NCI-H1417 treated with DMSO at 0.1 percent for 48 hours (cell line): ENCODE data around the gene DNAJC24.
A peak's percentile ranks its signal among the peaks of the same experiment; 100 is the strongest.

Experiments used
- DNase-seq: peaks from one replicate; lab custom pipeline; 2025; lab: John Stamatoyannopoulos, UW

The DNAJC24 gene

DNA sequence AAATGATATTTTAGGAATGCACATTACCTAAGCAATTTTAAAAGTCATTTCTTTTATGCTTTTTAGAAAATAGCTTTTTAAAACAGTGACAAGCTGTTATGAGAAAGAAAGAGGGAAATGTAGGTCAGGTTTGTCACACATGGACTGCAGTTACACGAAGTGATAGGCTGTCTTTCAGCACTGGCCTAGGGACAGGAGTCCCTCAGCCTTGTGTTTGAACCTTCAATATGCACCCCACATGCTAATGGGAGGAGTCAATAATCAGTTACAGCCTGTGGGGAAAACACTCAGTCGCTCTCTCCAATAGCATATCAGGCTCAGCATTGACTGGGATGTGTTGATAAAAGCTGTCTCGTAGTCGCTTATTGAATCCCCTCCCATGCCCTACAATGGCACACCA is 45.8 kb downstream of the DNAJC24 start:
- no peak for DNase-seq

DNA sequence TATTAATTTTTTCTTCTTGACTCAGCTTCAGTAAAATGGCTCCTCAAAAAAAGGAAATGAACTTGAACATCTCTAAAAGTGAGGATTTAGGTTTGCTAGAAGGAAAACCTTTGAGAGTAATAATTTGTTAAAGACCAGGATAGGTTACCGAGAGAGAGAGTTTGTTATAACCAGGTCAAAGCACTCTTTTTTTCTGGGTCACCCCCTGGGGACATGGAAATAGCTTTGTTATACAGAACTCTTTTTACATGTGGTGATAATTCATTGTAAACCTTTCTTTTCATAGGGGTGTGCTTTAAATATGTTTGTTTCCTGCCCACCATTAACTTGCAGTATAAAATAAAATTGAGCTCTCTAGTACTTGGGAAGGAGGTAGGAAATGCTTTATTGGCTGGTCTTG is 47.7 kb downstream of the DNAJC24 start:
- DNase-seq, result no peak

DNA sequence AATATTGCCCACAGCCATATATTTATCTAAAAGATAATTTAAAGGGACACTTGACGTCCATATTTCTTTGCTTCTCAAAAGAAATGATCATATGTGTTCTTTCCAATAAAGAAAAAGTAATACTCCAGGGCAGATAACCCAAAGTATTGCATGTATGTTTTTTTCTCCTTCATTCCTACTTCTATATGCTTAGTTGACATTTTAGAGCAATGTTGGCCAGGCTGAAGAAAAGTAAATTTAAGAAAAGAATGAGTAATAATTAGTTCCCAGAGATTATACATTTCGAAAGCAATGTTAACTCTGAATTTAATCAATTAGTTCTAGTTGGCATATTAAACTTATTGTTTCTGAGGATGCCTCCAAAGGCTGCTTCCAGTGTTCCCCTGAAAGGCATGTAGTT is 48.2 kb downstream of the DNAJC24 start:
- no peak for DNase-seq

DNA sequence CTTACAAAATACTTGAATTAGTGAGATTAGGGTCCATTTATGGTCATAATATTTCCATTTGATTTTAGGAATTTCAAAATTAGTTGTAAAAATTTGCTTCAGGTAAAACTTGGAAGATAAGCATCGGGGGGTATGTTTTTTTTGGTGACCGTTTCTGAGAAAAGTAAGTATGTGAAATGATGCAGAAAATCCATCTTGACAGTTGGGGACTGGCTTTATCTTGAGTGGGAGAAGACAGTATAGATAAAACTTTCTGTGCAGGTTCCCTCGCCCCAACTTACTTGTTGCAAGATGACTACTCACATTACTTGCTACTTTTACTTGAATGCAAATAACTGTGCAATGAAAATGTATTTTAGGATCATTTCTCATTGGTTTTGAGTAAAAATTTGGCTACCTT is 49.5 kb downstream of the DNAJC24 start:
- DNase-seq, result no peak

GRCh38 chr11:31419669-31420068 is 50.0 kb downstream of the DNAJC24 start:
- no peak for DNase-seq

DNA sequence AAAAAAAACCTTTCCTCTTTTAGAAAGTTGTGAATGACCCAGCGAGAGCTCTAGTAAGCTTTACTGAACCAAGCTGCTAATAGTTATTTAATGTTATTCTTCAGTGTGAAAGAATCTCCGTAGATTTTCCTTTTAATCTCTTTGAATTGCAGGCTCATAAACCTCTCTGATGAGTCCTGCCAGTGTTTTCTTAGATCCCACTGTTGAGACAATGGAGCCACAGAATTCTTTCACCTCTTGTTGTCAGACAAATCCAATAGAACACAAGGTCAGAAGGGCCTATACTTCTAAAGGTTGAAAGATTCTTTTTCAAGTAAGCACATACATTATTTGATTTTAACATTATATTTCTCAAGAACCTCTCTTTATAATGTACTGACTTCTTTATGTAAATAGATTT is 52.2 kb downstream of the DNAJC24 start:
- no peak for DNase-seq

- peak; percentile 63 for DNase-seq
Measured at GRCh38 chr11:31422703-31423102, 53.0 kb downstream of the DNAJC24 start.

DNA sequence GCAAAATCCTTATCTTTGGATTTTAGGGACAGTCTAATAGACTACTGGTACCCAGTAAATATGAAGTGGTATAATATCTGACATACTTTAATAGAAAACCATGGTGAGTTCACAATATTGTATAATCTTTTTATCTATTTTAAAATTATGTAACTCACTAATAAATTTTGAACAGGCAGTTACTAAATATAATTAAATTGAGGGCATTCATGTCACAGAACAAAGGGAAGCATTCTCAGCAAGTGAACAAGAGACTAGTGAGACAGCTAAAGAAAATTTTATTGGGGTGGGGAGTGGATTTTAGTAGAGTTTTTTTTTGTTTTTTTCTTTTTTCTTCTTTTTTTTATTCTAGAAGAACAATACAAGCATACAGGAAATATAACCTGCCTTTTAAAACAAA is 55.0 kb downstream of the DNAJC24 start:
- DNase-seq, result no peak

GRCh38 chr11:31433851-31434250 is 64.2 kb downstream of the DNAJC24 start:
- DNase-seq, result peak; percentile 51

GRCh38 chr11:31437742-31438435 is 68.2 kb downstream of the DNAJC24 start:
- no peak for DNase-seq

DNA sequence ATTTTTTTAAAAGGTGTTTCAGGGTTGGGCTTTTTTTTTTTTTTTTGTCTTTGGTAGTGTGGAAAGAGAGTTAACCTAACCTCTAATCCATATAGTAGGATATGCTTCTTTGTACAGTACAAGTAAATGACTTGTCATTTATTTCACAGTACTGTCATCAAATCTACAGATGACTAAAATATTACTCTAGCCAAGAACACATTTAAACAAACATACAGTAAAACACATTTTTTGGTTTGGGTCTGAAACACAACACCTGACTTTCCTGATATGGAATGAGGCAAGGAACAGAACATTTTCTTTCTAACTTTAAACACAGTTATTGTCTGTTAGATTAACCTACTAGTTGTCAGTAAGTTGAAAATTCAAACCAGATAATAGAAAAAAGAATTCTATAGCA is 71.6 kb downstream of the DNAJC24 start:
- DNase-seq, result no peak

GRCh38 chr11:31442086-31442485 is 72.4 kb downstream of the DNAJC24 start:
- peak; percentile 92 for DNase-seq

GRCh38 chr11:31443802-31444201 is 74.1 kb downstream of the DNAJC24 start:
- DNase-seq, result no peak

DNA sequence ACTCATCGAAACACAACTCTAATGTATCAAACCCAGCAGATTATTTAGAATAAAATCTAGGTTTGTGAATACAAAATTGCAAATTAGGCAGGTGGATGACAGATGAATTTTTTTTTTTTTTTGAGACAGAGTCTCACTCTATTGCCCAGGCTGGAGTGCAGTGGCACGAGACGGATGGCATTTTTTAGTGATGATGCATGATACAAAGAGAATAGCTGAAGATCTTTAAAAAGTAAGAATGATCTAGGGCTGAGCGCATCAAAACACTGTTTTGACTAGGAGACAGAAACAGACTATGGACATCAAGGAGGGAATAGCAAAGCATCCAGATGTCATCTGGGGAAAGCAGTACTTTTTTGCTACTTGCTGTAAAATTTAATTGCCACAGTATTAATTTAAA is 76.0 kb downstream of the DNAJC24 start:
- DNase-seq, result no peak

DNA sequence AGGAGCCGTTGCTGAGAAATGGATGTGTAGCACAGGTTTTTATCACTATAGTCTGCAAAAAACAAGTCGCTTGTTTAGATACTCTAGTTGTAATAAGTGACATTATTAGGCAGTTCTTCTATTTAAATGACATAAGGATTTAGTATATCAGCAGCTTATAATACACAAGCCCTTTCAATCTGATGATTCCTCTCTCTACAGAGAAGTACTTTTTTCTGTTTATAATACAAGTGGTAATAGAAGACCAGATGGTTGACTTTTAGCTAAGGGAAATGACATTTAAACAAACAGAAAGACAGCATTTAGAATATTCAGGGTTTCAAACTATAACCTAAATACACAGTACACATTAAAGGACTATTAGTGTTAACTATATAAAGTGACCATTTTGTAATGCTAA is 79.4 kb downstream of the DNAJC24 start:
- peak; percentile 86 for DNase-seq

DNA sequence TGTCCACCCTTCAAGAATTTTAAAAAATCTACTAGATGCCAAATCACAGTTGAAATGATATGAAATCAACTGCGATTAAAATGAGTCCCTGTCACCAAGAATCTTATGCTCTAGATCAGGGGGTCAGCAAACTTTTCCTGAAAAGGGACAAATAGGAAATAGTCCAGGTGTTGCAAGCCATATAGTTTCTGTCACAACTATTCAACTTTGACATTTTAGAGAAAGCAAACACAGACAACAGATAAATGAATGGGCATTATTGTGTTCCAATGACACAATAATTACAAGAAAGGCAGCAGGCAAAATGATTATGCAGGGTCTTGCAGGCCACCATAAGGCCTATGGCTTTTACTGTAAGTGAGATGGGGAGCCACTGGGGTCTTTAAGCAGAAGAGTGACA is 81.2 kb downstream of the DNAJC24 start:
- DNase-seq, result no peak

GRCh38 chr11:31455177-31455576 is 85.5 kb downstream of the DNAJC24 start:
- peak; percentile 26 for DNase-seq

DNA sequence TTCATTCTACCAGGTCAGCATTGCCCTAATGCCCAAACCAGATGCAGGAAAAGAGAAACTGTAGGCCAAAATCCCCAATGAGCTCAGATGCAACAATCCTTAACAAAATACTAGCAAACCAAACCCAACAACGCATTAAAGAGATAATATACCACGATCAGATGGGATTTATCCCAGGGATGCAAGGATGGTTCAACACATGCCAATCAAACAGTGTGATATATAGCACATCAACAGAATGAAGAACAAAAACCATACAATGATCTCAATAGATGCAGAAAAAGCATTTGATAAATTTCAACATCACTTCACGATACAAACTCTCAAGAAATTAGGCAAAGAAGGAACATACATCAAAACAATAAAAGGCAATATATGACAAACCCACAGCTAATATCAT is 94.8 kb downstream of the DNAJC24 start:
- DNase-seq, result no peak

- DNase-seq, result no peak
Measured at GRCh38 chr11:31474083-31474482, 104.4 kb downstream of the DNAJC24 start.

GRCh38 chr11:31477528-31478222 is 108.0 kb downstream of the DNAJC24 start:
- no peak for DNase-seq

DNA sequence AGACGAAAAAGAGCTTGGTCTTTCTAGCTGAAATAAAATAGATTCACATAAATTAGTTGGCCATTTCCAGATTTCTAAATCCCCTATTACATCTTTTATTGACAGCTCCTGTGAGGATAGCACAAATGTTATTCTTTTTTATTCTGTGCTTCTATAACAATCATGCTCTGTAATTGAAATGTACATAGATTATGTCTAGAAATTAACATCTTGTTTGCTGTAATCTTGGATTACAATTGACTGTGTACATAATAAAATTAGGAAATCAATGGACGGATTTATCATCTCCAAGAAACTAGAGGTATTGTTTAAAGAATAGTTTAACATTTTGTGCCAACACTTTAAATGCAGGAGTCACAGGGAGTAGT is 108.5 kb downstream of the DNAJC24 start:
- DNase-seq, result no peak

DNA sequence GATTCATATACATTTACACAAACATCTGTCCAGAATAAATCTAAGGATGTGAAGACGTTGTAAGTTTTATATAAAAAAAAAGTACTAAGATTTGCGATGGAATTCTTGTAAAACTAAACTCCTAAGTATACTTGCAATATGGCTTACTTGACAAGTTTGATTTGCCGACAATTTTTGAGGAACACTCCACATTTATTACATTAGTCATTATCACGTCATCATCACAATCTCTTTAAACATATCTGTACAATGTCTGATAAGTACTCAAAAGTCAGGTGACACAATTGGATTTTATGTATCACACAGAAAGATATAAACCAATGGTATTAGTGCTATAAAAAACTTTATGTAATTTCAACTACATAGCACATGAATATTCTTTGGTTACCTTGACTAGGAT is 109.4 kb downstream of the DNAJC24 start:
- no peak for DNase-seq

GRCh38 chr11:31480930-31481329 is 111.3 kb downstream of the DNAJC24 start:
- DNase-seq, result no peak
